WERI-Rb-1 (cell line): ENCODE results near the gene CAVIN2.

ENCODE experiments used
- DNase-seq: peaks from one replicate; pipeline ENCODE4 v3.0.0-alpha.2; 2020
- H3K27ac ChIP-seq: fragments of 250-450 bp; sonication (Bioruptor Pico); 2 replicates; pipeline ENCODE4 v1.5.1; 2020; ENCODE audit warnings: mild to moderate bottlenecking, moderate library complexity
- H3K27me3 ChIP-seq: fragments of 250-450 bp; sonication (Bioruptor Pico); 2 replicates; pipeline ENCODE4 v1.5.1; 2021; ENCODE audit warnings: mild to moderate bottlenecking, low read depth, moderate library complexity; ENCODE audit not compliant: insufficient read depth, severe bottlenecking
- H3K36me3 ChIP-seq: fragments of 250-450 bp; sonication (Bioruptor Pico); 2 replicates; pipeline ENCODE4 v1.5.1; 2020; ENCODE audit warnings: mild to moderate bottlenecking, moderate library complexity
- H3K4me3 ChIP-seq: 2 replicates; pipeline ENCODE4 v1.5.1; 2011; ENCODE audit warnings: low read depth, mild to moderate bottlenecking, control low read depth, low read length
- H3K9me3 ChIP-seq: fragments of 250-450 bp; sonication (Bioruptor Pico); 2 replicates; pipeline ENCODE4 v1.5.1; 2021; ENCODE audit warnings: mild to moderate bottlenecking, moderate library complexity; ENCODE audit not compliant: severe bottlenecking
- CTCF ChIP-seq: IDR thresholded peaks from 2 replicates; pipeline ENCODE4 v1.5.1; 2011; ENCODE audit warnings: low read depth, mild to moderate bottlenecking, control low read depth, inconsistent platforms, low read length

The CAVIN2 gene

GRCh38 chr2:191836853-191837769, 9.8 kb downstream of the CAVIN2 start:
- DNase-seq: no peak
- Histone ChIP-seq H3K9me3 (no peaks in the 10 kb centered on the region), H3K27ac (no peak overlapping the region), H3K4me3 (no peak overlapping the region), H3K36me3 (no peaks in the 10 kb centered on the region), H3K27me3 (no peaks in the 10 kb centered on the region)
- TF ChIP-seq CTCF: no peak

- Histone ChIP-seq H3K27ac (no peak overlapping the region), H3K9me3 (no peaks in the 10 kb centered on the region), H3K27me3 (no peaks in the 10 kb centered on the region), H3K4me3 (no peak overlapping the region), H3K36me3 (no peaks in the 10 kb centered on the region)
- no peak for DNase-seq
- TF ChIP-seq CTCF: no peak
Measured at GRCh38 chr2:191836471-191836852, 10.4 kb downstream of the CAVIN2 start.

- DNase-seq: no peak
- TF ChIP-seq CTCF: no peak
- Histone ChIP-seq H3K27me3 (no peaks in the 10 kb centered on the region), H3K4me3 (no peak overlapping the region), H3K36me3 (no peaks in the 10 kb centered on the region), H3K9me3 (no peaks in the 10 kb centered on the region), H3K27ac (no peak overlapping the region)
Measured at GRCh38 chr2:191835539-191836350, 11.1 kb downstream of the CAVIN2 start.

- no peak for DNase-seq
- H3K27me3 ChIP-seq: no peaks in the 10 kb centered on the region
- no peaks in the 10 kb centered on the region for H3K36me3 ChIP-seq
- no peak for TF ChIP-seq CTCF
- H3K9me3 ChIP-seq: no peaks in the 10 kb centered on the region
- H3K4me3 ChIP-seq: no peak overlapping the region
- no peak overlapping the region for H3K27ac ChIP-seq
Measured at GRCh38 chr2:191835100-191835499, 11.8 kb downstream of the CAVIN2 start.

- TF ChIP-seq CTCF: no peak
- no peaks in the 10 kb centered on the region for H3K9me3 ChIP-seq
- no peak overlapping the region for H3K4me3 ChIP-seq
- no peaks in the 10 kb centered on the region for H3K27me3 ChIP-seq
- no peak overlapping the region for H3K27ac ChIP-seq
- H3K36me3 ChIP-seq: no peaks in the 10 kb centered on the region
- no peak for DNase-seq
Measured at GRCh38 chr2:191833356-191833755, 13.5 kb downstream of the CAVIN2 start.
